Measurements from ENCODE around the gene MEI4. TPM values are rescaled to one million over a fixed set of nuclear protein-coding genes. Genes with fewer than 3 reads are reported as not detected.
"Not testable (repeated sequence)": the region's sequence is repeated elsewhere in the genome, so short reads cannot be mapped to it uniquely, and the experiment has no call there.

Gene MEI4
- under 0.01 TPM in 1 of 2 replicates, not detected in the other for total RNA-seq

- DNase-seq, result no peak
Observed at GRCh38 chr6:77652739-77653138, at the start of gene MEI4. Gene MEI4, plus strand, starts transcription at chr6:77653039. Its CDS starts 37,633 bp downstream, at chr6:77690672.

- no peak for DNase-seq
Observed at GRCh38 chr6:77604476-77604875, 48.4 kb upstream of the MEI4 start.

DNA sequence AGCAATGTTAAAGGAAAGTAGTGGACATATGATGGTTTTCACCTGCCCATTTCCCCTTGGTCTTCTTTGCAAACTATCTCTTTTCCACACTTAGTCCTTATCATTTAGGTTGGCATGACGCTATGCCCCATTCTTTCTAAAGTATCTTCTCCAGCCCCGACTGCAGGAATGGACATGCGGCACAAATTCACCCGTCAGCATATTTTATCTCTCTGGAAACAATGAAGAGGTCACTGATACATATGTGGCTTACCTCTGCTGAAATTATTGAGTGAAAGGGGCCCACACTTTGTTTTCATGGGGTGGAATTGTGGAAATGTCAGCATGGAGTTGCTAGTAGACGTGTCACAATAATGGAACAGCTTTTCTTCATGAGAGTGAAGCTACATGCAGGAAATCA, 45.8 kb upstream of the MEI4 start:
- no peak for DNase-seq

DNA sequence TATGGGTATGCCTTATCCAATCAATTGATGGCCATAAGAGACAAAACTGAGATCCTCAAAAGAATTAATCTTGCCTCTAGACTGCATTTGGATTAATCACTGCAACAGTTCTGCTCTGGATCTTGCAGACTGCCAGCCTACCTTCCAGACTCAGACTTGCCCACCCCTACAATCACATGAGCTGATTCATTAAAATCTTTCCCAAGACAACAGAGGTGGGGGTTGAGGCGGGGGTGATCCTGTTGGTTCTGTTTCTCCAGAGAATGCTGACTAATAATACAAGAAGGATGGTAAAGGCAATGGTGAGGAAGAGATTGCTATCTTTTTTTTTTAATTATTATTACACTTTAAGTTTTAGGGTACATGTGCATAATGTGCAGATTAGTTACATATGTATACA, 43.7 kb upstream of the MEI4 start:
- DNase-seq, result no peak

GRCh38 chr6:77619114-77619513, 33.7 kb upstream of the MEI4 start:
- no peak for DNase-seq

DNA sequence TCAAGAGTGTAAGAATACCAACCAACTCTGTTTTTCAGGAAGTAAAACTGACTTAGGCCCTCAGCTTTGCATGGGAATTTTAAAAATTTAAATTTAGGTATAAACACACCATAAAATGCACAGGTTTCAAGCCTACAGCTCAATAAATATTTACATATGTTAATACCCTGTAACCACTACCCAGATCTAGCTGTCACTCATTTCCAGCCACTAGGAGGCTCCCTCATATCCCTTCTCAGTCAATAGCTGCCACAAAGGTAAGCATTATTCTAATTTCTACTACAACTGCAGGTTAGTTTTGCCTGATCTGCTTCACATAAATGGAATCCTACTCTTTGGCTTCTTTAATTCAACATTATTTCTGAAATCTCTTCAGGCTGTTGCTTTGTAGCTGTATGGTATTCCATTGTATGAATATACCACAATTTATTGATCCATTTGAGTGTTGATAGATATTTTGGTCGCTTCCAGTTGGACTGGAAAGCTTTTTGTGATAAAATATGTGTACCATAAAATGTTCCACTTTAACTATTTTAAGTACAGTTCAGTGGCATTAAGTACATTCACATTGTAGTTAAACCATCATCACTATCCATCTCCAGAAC, 32.5 kb upstream of the MEI4 start:
- DNase-seq, result peak; percentile 56

- no peak for DNase-seq
Observed at GRCh38 chr6:77624515-77624914, 28.3 kb upstream of the MEI4 start.

DNA sequence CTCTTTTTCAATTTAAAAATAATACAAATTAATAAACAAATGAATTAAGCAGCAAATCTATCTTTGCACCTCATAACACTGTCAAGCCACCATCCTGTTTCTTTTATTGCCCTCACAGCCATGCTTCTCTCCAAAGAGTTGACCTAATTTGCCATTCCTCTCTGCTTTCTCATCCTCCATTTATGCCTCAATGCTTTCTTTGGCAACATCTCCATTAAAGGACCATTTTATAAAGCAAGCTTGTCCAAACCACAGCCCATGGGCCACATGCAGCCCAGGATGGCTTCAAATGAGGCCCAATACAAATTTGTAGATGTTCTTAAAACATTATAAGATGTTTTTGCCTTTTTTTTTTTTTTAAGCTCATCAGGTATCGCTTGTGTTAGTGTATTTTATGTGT, 26.4 kb upstream of the MEI4 start:
- no peak for DNase-seq

DNA sequence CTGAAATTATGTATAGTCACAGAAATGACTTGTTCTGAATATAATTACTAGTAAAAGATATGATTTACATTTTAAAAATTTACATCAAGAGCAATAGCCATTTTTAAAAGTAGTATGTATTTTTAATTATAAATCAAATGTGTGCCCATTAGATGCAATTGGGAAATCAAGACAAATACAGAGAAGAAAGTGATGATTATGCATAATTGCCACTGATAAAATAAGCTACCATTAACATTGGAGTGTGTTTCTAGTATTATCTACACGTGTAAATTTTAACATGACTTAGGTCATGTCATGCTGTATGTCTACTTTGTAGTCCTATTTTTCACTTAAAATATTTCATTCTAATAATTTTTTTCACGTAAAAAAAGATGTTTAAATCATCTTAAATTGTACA, 22.8 kb upstream of the MEI4 start:
- no peak for DNase-seq

DNA sequence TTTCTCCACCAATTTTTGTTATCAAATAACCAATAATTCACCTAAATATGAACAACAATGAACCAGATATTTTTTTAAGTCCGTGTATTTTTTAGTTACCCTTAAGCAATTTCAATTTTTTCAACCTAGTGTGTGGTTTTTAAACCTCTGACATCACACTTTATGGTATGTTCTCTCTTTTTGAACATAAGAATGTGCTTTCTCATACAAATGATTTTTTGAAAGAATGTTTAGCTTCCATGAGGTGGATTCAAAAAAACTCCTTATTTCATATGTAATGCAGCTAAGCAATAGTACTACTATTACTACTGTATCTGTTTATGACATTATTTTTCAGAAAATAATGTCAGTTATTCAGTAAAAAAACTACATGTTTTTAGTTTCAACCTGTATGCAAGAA, 19.4 kb upstream of the MEI4 start:
- DNase-seq, result no peak

DNA sequence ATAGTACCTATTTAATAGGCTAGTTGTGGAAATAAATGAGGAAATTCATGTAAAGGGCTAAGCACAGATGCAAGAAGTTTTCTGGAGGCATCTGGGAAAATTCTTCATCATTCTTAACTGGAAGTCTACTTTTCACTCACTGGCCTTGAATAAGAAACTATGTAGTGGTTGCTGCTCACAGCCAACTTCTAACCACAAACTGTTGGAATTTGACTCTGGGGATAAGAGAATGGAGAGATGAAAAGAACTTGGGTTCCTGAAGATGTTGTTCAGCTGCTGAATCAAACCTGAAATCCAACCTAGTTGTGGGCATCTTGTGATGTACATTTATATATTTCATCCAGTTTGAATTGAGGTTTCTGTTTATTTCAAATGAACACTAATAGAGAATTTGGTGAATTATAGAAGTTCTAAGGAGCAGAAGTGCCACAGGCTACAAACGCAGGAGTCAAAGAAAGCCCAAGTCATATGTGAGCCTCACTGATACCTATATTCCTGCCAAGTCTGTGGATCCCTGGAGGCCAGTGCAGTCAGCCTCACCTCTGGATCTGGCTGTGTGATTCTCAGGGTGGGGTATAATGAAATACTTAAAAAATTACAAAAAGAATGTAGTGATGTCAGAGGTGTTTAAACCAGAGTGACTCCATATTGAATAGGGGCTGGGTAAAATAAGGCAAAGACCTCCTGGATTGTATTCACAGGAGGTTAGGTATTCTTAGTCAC, 18.7 kb upstream of the MEI4 start:
- no peak for DNase-seq

GRCh38 chr6:77638129-77638830, 14.6 kb upstream of the MEI4 start:
- no peak for DNase-seq

- DNase-seq, result no peak
Observed at GRCh38 chr6:77644102-77644705, 8.6 kb upstream of the MEI4 start.

- DNase-seq, result peak; percentile 55
Observed at GRCh38 chr6:77650098-77650663, 2.7 kb upstream of the MEI4 start.

- no peak for DNase-seq
Observed at GRCh38 chr6:77653816-77654215, 977 bp downstream of the MEI4 start.

GRCh38 chr6:77655035-77655434, 2.2 kb downstream of the MEI4 start:
- DNase-seq, result not testable (repeated sequence)

DNA sequence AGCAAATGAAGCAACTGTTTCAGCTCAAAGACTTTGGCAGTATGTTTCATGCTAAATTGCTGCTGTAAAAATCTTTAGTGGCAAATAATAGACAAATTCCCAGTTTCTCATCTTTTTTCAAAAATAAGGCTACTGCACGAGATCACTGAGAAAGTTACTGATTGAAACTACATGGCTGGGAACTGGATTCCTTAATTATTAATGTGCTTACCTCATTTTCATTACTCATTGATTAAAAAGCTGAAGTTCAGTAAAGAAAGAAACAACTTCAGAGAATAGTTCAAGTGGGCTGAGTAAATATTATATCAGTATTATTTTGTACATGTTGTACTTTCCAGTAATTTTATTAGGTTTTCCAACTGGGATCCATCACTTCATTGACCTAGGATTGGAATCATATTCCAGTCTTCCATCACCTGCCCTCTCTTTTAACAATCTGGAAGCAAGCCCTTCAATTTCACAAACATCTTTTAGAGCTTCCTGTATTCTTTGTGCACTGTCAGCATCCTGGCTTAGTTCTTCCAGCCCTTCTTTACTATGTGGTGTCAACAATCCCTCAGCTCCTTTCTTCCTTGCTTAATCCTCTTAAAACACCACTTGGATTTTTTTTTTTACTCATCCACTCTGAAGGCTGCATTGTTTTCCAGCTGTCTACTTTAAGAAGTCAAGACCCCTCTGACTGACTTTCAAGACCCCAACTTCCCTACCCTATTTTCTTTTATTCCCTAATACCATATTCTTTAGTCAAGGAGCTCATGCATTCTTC, 4.3 kb downstream of the MEI4 start:
- no peak for DNase-seq

DNA sequence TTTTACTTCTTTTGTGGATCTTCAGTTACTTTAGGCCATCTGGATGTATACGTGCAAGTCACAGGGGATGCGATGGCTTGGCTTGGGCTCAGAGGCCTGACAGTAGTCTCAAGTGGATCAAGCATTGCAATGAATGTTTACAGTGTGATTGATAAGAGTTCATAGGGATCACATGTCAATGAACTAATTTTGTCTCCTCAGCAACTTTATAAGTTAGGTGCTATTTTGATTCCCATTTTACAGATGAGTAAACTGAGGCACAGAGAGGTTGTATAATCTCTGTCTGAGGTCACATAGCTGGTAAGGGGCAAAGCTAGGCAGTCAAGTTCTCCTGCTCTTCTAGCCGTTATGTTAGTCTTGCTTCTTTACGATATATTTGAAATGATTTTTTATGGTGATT, 13.5 kb downstream of the MEI4 start:
- DNase-seq, result no peak

DNA sequence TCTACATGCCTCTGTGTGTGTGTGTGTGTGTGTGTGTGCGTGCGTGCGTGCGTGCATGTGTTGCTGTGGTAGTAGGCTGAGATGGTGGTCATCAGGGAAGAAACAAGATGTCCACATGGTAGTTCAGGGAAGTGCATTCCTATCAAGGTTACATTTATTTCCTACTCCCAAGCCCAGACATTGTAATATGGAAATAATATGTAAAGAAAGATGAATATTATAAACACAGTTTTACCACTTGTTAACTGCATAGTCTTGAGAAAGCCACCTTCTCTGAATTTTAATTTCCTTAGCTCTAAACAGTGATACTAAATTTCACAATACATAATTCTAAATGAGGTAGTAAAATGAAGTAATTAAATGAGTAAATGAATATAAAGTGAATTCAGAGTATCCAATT, 14.0 kb downstream of the MEI4 start:
- DNase-seq, result no peak

GRCh38 chr6:77669913-77670312, 17.1 kb downstream of the MEI4 start:
- no peak for DNase-seq

GRCh38 chr6:77674211-77674610, 21.4 kb downstream of the MEI4 start:
- DNase-seq, result no peak

DNA sequence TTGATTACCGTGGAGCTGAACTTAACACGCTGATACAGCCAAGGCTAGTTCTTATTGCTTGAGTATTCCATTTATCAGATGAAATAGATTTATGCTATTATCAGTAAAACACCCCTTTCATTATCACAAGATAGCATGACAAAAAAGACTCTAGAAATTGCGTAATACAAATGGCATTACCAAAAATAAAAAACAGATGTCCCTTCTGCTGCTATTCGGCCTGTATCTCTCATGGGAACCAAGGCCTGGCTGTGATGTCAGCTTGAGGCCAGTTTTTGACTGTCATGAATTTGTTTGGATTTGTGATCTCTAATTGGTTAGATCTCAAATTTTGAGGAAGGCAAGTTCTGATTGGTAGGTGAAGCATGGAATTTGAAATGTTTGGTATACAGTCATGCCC, 25.2 kb downstream of the MEI4 start:
- DNase-seq, result no peak

Measured in dermis blood vessel endothelial cell (primary cell).